Natural killer cell (primary cell): ENCODE data around the gene EFHC1. TPM values are rescaled to one million over a fixed set of nuclear protein-coding genes. Genes with fewer than 3 reads are reported as not detected.

Experiments used
- ATAC-seq, 3 donors: fragments of 150-1000 bp in 2 of 3; fragments of 200-7000 bp in 1 of 3; cut with Tn5 transposase; 1 replicate in 1 of 3; 2 replicates in 2 of 3; pipeline ENCODE4 v1.10.0; 2021; ENCODE audit warnings: mild to moderate bottlenecking in 2 of 3, moderate library complexity in 2 of 3
- DNase-seq, 2 donors: peaks; one replicate each; pipeline versions ENCODE4 v3.0.0 to v3.0.0-alpha.2; 2013 to 2021; ENCODE audit warnings: mixed read lengths in 1 of 2
- H3K27ac ChIP-seq: one replicate; pipeline ENCODE4 v1.5.1; 2013; ENCODE audit warnings: mild to moderate bottlenecking, low read length
- H3K27me3 ChIP-seq: one replicate; pipeline ENCODE4 v1.6.1; 2013; ENCODE audit warnings: low read length; ENCODE audit not compliant: control insufficient read depth, insufficient read depth
- H3K36me3 ChIP-seq: one replicate; pipeline ENCODE4 v1.6.1; 2013; ENCODE audit warnings: low read length; ENCODE audit not compliant: control insufficient read depth, insufficient read depth
- H3K4me1 ChIP-seq: one replicate; pipeline ENCODE4 v1.6.1; 2013; ENCODE audit warnings: low read length; ENCODE audit not compliant: control insufficient read depth, insufficient read depth
- H3K4me3 ChIP-seq: one replicate; pipeline ENCODE4 v1.5.1; 2013; ENCODE audit warnings: low read length
- H3K9me3 ChIP-seq: one replicate; pipeline ENCODE4 v1.6.1; 2013; ENCODE audit warnings: low read length; ENCODE audit not compliant: control insufficient read depth, insufficient read depth
- H3K27ac Mint-ChIP-seq, 2 donors: one replicate each; pipeline ENCODE4 v1.8.0; 2022; ENCODE audit warnings: mild to moderate bottlenecking in 2 of 2, mixed read lengths in 2 of 2, moderate library complexity in 1 of 2
- H3K27me3 Mint-ChIP-seq, 2 donors: one replicate each; pipeline ENCODE4 v1.8.0; 2022; ENCODE audit warnings: low read depth in 2 of 2, mixed read lengths in 2 of 2
- H3K36me3 Mint-ChIP-seq: one replicate; pipeline ENCODE4 v1.8.0; 2022; ENCODE audit warnings: mixed read lengths
- H3K4me1 Mint-ChIP-seq, 2 donors: one replicate each; pipeline ENCODE4 v1.8.0; 2022; ENCODE audit warnings: mixed read lengths in 2 of 2
- H3K4me3 Mint-ChIP-seq: one replicate; pipeline ENCODE4 v1.8.0; 2022; ENCODE audit warnings: mild to moderate bottlenecking, moderate library complexity, mixed read lengths
- H3K9me3 Mint-ChIP-seq, 2 donors: one replicate each; pipeline ENCODE4 v1.8.0; 2022; ENCODE audit warnings: mixed read lengths in 2 of 2
- WGBS: methylation state at CpG from one replicate; pipeline ENCODE4 v1.1.7; 2013; ENCODE audit warnings: missing lambda C conversion rate; ENCODE audit not compliant: insufficient coverage; 5-methylcytosine and 5-hydroxymethylcytosine counted together
- intact Hi-C: fragments of 100-400 bp; cut with micrococcal nuclease; formaldehyde crosslinking; loops from one replicate; pipeline ENCODE4 v1.14.2; 2022
- total RNA-seq, 4 donors: library from RNA; stranded (reverse); fragments of 120-200 nt in 1 of 4; gene quantifications; one replicate each; pipeline versions ENCODE4 v1.2.3 to v1.2.4, GENCODE V29; 2013 to 2022
- TF ChIP-seq, protein P1 (sequence below): fragments of 200-600 bp; IDR thresholded peaks from one replicate; pipeline ENCODE4 v1.8.0; 2022; ENCODE audit warnings: antibody characterized with exemption

Gene EFHC1
- total RNA-seq, 3 donors from 2014 or later (not counting 1 experiment from before 2014, with no cell fraction given): 10.7 to 20.9 (median 13.7) TPM

GRCh38 chr6:52503323-52503747, 83.2 kb downstream of the EFHC1 start:
- TF ChIP-seq, protein P1, sequence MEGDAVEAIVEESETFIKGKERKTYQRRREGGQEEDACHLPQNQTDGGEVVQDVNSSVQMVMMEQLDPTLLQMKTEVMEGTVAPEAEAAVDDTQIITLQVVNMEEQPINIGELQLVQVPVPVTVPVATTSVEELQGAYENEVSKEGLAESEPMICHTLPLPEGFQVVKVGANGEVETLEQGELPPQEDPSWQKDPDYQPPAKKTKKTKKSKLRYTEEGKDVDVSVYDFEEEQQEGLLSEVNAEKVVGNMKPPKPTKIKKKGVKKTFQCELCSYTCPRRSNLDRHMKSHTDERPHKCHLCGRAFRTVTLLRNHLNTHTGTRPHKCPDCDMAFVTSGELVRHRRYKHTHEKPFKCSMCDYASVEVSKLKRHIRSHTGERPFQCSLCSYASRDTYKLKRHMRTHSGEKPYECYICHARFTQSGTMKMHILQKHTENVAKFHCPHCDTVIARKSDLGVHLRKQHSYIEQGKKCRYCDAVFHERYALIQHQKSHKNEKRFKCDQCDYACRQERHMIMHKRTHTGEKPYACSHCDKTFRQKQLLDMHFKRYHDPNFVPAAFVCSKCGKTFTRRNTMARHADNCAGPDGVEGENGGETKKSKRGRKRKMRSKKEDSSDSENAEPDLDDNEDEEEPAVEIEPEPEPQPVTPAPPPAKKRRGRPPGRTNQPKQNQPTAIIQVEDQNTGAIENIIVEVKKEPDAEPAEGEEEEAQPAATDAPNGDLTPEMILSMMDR: no peak
- Histone ChIP-seq H3K9me3 (no peaks in the 10 kb centered on the region), H3K4me1 (peaks cover 30% of the 10 kb centered on the region), H3K4me3 (no peak overlapping the region), H3K27ac (no peak overlapping the region), H3K36me3 (peaks cover 21% of the 10 kb centered on the region), H3K27me3 (no peaks in the 10 kb centered on the region)
- DNase-seq (no peak), ATAC-seq (no peak)
- Mint-ChIP-seq H3K4me1 (peaks cover 16 to 25% of the 10 kb centered on the region in 2 donors), H3K27me3 (no peaks in the 10 kb centered on the region), H3K9me3 (no peaks in the 10 kb centered on the region), H3K4me3 (no peak overlapping the region), H3K27ac (no peak overlapping the region), H3K36me3 (peaks cover 7% of the 10 kb centered on the region)
- intact Hi-C loops: no loop called here
- 91% methylated on average over 5 of the region's 5 CpGs for WGBS

DNA sequence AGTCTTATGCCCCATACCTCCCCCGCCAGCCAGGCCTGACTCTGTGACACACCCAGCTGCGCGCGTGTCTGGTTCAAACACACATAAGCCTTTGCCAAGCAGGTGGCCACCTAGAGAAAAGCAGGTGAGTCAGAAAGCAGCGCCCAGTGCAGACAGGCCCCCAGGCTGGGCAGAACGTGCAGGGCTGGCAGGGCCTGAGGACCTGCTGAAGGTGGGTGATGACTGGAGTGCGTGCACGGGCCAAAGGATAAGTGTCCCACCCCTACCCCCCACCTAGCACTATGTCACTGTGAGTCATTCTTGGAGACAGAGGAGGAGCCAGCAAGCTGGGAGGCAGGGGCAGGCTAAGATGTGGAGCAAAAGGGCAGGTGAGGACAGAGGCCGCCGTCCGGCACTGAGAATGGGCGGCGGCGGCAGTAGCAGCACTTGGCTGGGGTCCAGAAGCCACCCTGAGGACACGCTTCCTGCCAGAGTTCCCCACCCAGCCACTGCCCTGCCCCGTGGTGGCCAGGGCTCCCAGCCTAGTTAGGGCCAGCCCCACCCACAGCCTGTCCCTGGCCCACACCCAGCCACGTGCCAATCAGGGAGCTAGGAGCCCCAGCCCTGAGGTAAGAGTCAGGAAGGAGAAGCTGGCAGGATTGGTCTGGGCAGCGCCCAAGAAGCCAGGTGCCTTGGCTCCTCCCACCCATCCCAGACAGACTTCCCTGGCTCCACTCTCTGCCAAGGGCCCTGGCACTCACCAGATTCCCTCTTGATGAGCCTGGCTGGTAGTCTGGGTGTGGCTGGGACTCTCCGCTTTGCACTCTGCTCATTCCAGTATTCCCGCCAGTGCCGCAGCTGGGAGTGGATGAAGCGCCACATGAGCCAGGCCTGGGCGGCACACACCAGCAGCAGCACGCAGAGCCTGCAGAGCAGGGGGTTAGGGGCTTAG, 84.0 kb downstream of the EFHC1 start:
- peaks cover 24% of the 10 kb centered on the region for H3K36me3 ChIP-seq
- Mint-ChIP-seq H3K4me1 (peaks cover 9 to 20% of the 10 kb centered on the region in 2 donors), H3K9me3 (no peaks in the 10 kb centered on the region), H3K36me3 (peaks cover 7% of the 10 kb centered on the region), H3K4me3 (no peak overlapping the region), H3K27me3 (no peaks in the 10 kb centered on the region), H3K27ac (peak overlapping the region in 1 of 2 donors; percentile 63)
- no peak for DNase-seq
- peaks cover 27% of the 10 kb centered on the region for H3K4me1 ChIP-seq
- no peaks in the 10 kb centered on the region for H3K9me3 ChIP-seq
- 67% methylated on average over 22 of the region's 24 CpGs for WGBS
- intact Hi-C loops: no loop called here
- H3K27ac ChIP-seq: no peak overlapping the region
- H3K27me3 ChIP-seq: no peaks in the 10 kb centered on the region
- TF ChIP-seq, protein P1: no peak
- H3K4me3 ChIP-seq: no peak overlapping the region
- ATAC-seq: peak in 2 of 3 donors; percentile 36 to 52

DNA sequence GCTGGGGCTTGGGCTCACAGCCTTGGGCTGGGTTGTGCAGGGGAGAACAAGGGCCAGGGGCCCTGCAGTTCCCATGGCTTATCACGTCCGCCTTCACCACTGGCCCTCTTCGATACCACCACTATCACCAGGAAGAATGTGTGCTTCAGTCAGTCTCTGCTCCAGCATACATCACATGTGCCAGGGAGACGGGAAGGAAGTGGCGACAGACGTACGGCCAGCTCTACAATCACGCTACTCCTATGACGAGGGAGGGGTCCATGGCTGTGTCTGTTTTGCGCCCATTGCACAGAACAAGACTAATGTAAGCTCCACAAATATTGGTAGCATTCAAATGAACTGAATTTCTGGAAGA, 84.6 kb downstream of the EFHC1 start:
- peaks cover 27% of the 10 kb centered on the region for H3K4me1 ChIP-seq
- Mint-ChIP-seq H3K9me3 (no peaks in the 10 kb centered on the region), H3K36me3 (peaks cover 7% of the 10 kb centered on the region), H3K27me3 (no peaks in the 10 kb centered on the region), H3K4me3 (no peak overlapping the region), H3K27ac (peak overlapping the region; percentile 7 to 63), H3K4me1 (peaks cover 9 to 20% of the 10 kb centered on the region in 2 donors)
- H3K4me3 ChIP-seq: no peak overlapping the region
- 84% methylated on average over 10 of the region's 10 CpGs for WGBS
- intact Hi-C loops: no loop called here
- TF ChIP-seq, protein P1: no peak
- no peaks in the 10 kb centered on the region for H3K27me3 ChIP-seq
- peak in 1 of 3 donors; percentile 30 for ATAC-seq
- no peak overlapping the region for H3K27ac ChIP-seq
- no peak for DNase-seq
- peaks cover 27% of the 10 kb centered on the region for H3K36me3 ChIP-seq
- H3K9me3 ChIP-seq: no peaks in the 10 kb centered on the region
